ENCODE data around the gene DMRT2. TPM values are rescaled to one million over a fixed set of nuclear protein-coding genes. Genes with fewer than 3 reads are reported as not detected.

Gene DMRT2
- not detected in 2 replicates for total RNA-seq

DNA sequence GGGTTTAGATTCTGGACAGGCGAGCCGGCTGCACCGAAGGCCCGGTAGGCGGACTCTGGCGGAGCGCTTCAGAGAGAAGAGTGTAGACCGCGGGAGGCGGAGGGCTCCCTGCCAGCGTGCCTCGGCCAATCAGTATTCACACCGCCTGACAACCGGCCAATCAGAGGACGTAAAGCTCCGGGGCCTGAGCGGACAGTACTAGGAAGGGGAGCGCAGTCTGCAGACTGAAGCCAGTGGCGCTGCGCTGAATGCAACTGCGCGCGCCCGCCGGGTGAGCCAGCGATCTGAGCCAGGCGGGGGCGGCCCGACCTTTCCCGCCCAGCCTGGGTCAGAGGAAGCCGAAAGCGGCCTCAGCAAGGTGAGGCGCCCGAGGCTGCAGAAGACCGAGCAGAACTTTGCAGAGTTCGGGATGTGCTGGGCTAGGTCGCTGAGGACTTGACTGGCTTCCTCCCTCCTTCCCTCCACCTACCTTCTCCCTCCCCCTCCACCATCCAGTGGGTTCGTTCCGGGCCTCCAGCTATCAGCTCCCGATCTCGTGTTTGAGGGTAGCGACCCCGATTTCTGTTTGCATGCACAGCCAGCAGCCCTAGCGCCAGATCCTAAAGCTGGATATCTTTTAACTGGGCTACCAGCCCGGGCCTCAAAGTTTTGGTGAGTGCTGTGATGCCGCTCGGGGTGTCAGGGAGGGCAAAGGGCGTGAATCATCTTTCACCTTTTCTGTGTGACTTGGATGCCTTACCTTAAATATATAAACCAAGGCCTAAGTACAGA, at the start of gene DMRT2:
TSS of gene DMRT2 (plus strand) at position 233 of the 771 bp plus-strand sequence. CDS start 1,257 bp downstream, outside the sequence.

Other genes starting within 250 kb of the DMRT2 start
- gene DMRT1, start 208.7 kb upstream of the DMRT2 start, total RNA-seq: not detected in 2 replicates
- not detected in 2 replicates for gene DMRT3, start 73.7 kb upstream of the DMRT2 start, total RNA-seq